Activated CD8-positive, alpha-beta memory T cell treated with anti-CD3 and anti-CD28 coated beads for 1 hour (primary cell): ENCODE results near the gene LGALS7B.

Experiments used
- DNase-seq, 2 donors: peaks; one replicate each; pipeline ENCODE4 v3.0.0-alpha.2; 2020; ENCODE audit warnings: low read depth in 1 of 2; ENCODE audit errors: extremely low read depth in 1 of 2

LGALS7B gene

GRCh38 chr19:38839816-38840582 is 51.0 kb downstream of the LGALS7B start:
- DNase-seq: no peak

DNA sequence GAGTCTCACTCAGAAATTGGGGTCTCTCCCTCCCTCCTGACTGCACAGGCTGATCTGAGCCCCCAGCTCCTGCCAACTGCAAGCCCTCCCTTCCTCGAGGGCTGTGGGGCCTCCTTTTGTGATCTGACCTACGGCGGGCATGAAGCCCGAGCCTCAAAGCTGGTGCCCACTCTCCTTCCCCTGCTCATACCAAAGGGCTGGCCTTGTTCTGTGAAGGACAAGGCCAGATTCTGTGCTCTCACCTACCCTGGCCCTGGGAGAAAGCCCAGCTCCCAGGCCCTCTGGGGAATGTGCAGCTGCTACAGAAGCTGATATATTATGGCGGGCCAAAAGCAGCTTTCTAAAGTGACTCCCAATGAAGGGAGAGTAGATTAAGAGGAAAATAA is 51.6 kb downstream of the LGALS7B start:
- no peak for DNase-seq
